Panc1 (cell line): ENCODE measurements around the gene LIN9. TPM values are rescaled to one million over a fixed set of nuclear protein-coding genes. Genes with fewer than 3 reads are reported as not detected.

Source experiments
- ATAC-seq: fragments of 200-7000 bp; cut with Tn5 transposase; 2 replicates; pipeline ENCODE4 v1.9.1; 2020; ENCODE audit warnings: mild to moderate bottlenecking, moderate library complexity
- BruUV-seq: library from RNA; stranded (reverse); fragments of 400-500 nt; replicated peaks from 2 replicates; lab custom pipeline; 2021; lab: Mats Ljungman, UMichigan
- CTCF ChIA-PET: fragments of 300-600 bp; sonication (Branson Sonifier 250); formaldehyde crosslinking; loops from one replicate; lab custom pipeline; 2022; ENCODE audit warnings: antibody characterized with exemption; lab: Charles Lee
- POLR2A ChIA-PET: fragments of 300-600 bp; sonication (Branson Sonifier 250); formaldehyde crosslinking; loops from one replicate; lab custom pipeline; 2022; ENCODE audit warnings: antibody characterized with exemption; lab: Charles Lee
- DNase-seq: peaks from one replicate; pipeline ENCODE4 v3.0.0-alpha.2; 2010; ENCODE audit warnings: low read depth, low spot score
- H3K27ac ChIP-seq: 2 replicates; pipeline ENCODE4 v1.5.1; 2011; ENCODE audit warnings: mild to moderate bottlenecking, low read length, inconsistent platforms
- H3K27me3 ChIP-seq: fragments of 200-500 bp; sonication (Bioruptor generic); 2 replicates; pipeline ENCODE4 v1.6.0; 2014; ENCODE audit warnings: low read length, inconsistent platforms; ENCODE audit not compliant: control insufficient read depth, insufficient read depth
- H3K36me3 ChIP-seq: fragments of 200-500 bp; sonication (Bioruptor generic); 2 replicates; pipeline ENCODE4 v1.5.1; 2014; ENCODE audit warnings: inconsistent platforms, mild to moderate bottlenecking, low read length, moderate library complexity; ENCODE audit not compliant: control insufficient read depth, insufficient read depth
- H3K4me1 ChIP-seq: 2 replicates; pipeline ENCODE4 v1.5.1; 2011; ENCODE audit warnings: inconsistent platforms, mild to moderate bottlenecking, low read length, moderate library complexity; ENCODE audit not compliant: control insufficient read depth, insufficient read depth
- H3K4me3 ChIP-seq, 2 experiments: 2 replicates each; pipeline ENCODE4 v1.5.1; 2011 to 2012; ENCODE audit warnings: low read depth in 2 of 2, low read length in 2 of 2, mild to moderate bottlenecking in 2 of 2, inconsistent platforms in 1 of 2, moderate library complexity in 1 of 2
- H3K9me3 ChIP-seq: fragments of 200-500 bp; sonication (Bioruptor generic); 2 replicates; pipeline ENCODE4 v1.5.1; 2014; ENCODE audit warnings: low read depth, mild to moderate bottlenecking, inconsistent platforms, low read length, moderate library complexity; ENCODE audit not compliant: control insufficient read depth, insufficient read depth
- CTCF ChIP-seq: fragments of 450-650 bp; IDR thresholded peaks from 2 replicates; pipeline ENCODE4 v1.5.1; 2017; ENCODE audit warnings: mild to moderate bottlenecking
- POLR2AphosphoS5 ChIP-seq: IDR thresholded peaks from 2 replicates; pipeline ENCODE4 v1.6.1; 2012; ENCODE audit warnings: mild to moderate bottlenecking, low read depth, low read length, moderate library complexity
- REST ChIP-seq, 2 experiments: IDR thresholded peaks; 2 replicates each; pipeline ENCODE4 v1.6.1; 2011 to 2012; ENCODE audit warnings: low read depth in 2 of 2, control low read depth in 1 of 2, low read length in 1 of 2, mild to moderate bottlenecking in 1 of 2, moderate library complexity in 1 of 2; ENCODE audit not compliant: insufficient read depth in 1 of 2
- SIN3A ChIP-seq: IDR thresholded peaks from 2 replicates; pipeline ENCODE4 v1.6.1; 2012; ENCODE audit warnings: low read depth, mild to moderate bottlenecking, low read length, moderate library complexity, borderline replicate concordance; ENCODE audit not compliant: insufficient read depth
- TCF7L2 ChIP-seq: IDR thresholded peaks from 2 replicates; pipeline ENCODE4 v1.6.1; 2011; ENCODE audit warnings: mild to moderate bottlenecking, low read depth, low read length, inconsistent platforms
- in situ Hi-C: cut with HindIII; loops from 2 replicates; pipeline ENCODE4 v1.10.0; 2016; ENCODE audit warnings: low sequenced_read_pairs, low pct_unique_long_range_greater_than_20kb
- intact Hi-C: fragments of 100-400 bp; cut with micrococcal nuclease; formaldehyde crosslinking; loops from one replicate; pipeline ENCODE4 v1.10.0; 2022; ENCODE audit not compliant: unreplicated experiment
- total RNA-seq: library from RNA; stranded (reverse); gene quantifications from one replicate; pipeline ENCODE4 v1.2.1, GENCODE V29; 2021; ENCODE audit not compliant: unreplicated experiment

Gene LIN9
- total RNA-seq, 1 experiment from 2014 or later, result 11.4 TPM

GRCh38 chr1:226217273-226217672, 91.7 kb downstream of the LIN9 start:
- POLR2A ChIA-PET, result no interaction called here
- CTCF ChIA-PET, result no interaction called here

DNA sequence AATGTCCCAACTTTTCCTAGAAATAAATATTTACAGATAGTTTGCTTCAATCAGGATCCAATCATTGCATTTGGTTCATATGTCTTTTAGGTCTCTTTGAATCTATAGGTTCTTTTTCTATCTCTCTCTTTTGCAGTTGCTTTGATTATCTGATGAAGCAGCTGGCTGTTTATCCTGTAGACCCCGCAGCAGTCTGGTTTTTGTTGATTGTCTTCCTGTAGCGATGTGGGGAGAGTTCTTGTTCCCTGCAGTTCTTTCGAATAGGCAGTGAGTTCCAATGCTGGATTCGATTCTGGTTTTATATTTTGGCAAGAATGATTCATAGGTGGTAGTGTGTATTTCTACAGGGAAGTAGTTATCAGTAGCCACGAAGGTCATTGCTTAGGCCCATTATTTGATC, 92.9 kb downstream of the LIN9 start:
- DNase-seq, result no peak
- in situ Hi-C loops, result no loop called here

More at GRCh38 chr1:226217273-226217672, 91.7 kb downstream of the LIN9 start:
- no peaks in the 10 kb centered on the region for H3K4me1 ChIP-seq
- intact Hi-C loops, result no loop called here
- H3K36me3 ChIP-seq, result no peaks in the 10 kb centered on the region
- DNase-seq, result no peak
- H3K27ac ChIP-seq, result no peak overlapping the region
- no peaks in the 10 kb centered on the region for H3K27me3 ChIP-seq
- H3K4me3 ChIP-seq, result no peak overlapping the region
- no peak for ATAC-seq
- H3K9me3 ChIP-seq, result no peaks in the 10 kb centered on the region
- BruUV-seq, result no TSS peak
- TF ChIP-seq TCF7L2 (no peak), POLR2AphosphoS5 (no peak), SIN3A (no peak), CTCF (no peak), REST (IDR thresholded peaks at IDR 0.05; ENCODE audit: insufficient read depth in 1 of 2, low read depth in 2 of 2, low read length in 1 of 2) (no peak)
- in situ Hi-C loops, result no loop called here

More for the DNA sequence above, 92.9 kb downstream of the LIN9 start:
- BruUV-seq, result no TSS peak
- Histone ChIP-seq H3K9me3 (no peaks in the 10 kb centered on the region), H3K4me3 (no peak overlapping the region), H3K4me1 (no peaks in the 10 kb centered on the region), H3K36me3 (no peaks in the 10 kb centered on the region), H3K27ac (no peak overlapping the region), H3K27me3 (no peaks in the 10 kb centered on the region)
- intact Hi-C loops, result no loop called here
- TF ChIP-seq SIN3A, result no peak
- no peak for TF ChIP-seq CTCF
- TF ChIP-seq POLR2AphosphoS5, result no peak
- TF ChIP-seq REST (IDR thresholded peaks at IDR 0.05; ENCODE audit: insufficient read depth in 1 of 2, low read depth in 2 of 2, low read length in 1 of 2), result no peak
- TF ChIP-seq TCF7L2, result no peak
- ATAC-seq, result no peak
- CTCF ChIA-PET, result no interaction called here
- POLR2A ChIA-PET, result no interaction called here
